Hepatic stellate cell (primary cell): ENCODE measurements around the gene WDR41.
"Not testable (repeated sequence)": the region's sequence is repeated elsewhere in the genome, so short reads cannot be mapped to it uniquely, and the experiment has no call there.

ENCODE experiments used
- DNase-seq: peaks from one replicate; pipeline ENCODE4 v3.0.0; 2011; ENCODE audit warnings: low spot score

Gene WDR41

GRCh38 chr5:77402796-77403195 is 89.3 kb downstream of the WDR41 start:
- no peak for DNase-seq

DNA sequence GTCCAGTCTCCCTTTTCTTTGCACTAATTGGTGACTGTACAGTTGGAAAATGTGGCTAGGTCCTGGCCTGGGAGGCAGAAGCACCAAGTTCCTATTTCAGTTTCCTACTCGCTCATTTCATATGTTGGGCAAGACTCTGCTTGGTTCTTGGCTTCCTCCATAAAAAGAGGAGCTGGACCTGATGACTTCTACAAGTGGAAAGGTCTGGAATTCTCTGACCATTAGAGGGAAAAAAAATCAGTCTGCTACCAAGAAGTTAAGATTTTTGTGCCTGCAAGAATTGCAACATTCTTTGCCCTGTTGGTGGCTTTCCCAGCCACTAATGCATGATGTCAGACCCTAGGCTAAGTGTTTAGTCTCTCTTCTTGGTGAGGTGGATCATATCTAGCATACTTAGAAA is 91.5 kb downstream of the WDR41 start:
- no peak for DNase-seq

GRCh38 chr5:77398896-77399295 is 93.2 kb downstream of the WDR41 start:
- no peak for DNase-seq

GRCh38 chr5:77398458-77398857 is 93.7 kb downstream of the WDR41 start:
- DNase-seq: no peak

DNA sequence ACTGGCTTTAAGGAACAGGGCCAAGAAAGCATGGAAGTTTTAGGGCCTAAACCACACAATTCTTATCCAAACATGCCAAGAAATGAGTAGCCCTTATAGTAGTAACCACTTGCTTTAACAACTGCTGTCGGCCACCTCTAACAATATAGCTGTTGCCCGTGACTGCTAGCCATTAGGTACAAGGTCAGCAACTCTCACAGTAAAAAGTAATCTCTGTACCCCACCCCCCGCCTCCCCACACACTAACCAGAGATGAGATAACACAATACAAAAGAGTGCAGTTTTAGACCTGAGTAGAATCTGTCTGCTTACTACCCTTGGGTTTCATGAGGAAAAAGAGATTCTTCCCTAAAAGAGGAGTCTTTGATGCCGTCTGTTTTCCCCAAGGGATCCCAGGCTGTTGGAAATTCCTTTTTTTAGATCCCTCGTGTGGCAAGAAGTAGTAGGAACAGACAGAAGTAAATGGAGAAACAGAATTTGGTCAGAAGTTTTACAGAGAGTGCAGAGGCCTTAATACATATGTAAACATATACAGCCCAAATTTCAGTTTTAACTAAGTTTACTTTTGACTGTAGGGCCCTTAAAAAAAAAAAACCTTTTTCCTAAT is 94.3 kb downstream of the WDR41 start:
- no peak for DNase-seq

DNA sequence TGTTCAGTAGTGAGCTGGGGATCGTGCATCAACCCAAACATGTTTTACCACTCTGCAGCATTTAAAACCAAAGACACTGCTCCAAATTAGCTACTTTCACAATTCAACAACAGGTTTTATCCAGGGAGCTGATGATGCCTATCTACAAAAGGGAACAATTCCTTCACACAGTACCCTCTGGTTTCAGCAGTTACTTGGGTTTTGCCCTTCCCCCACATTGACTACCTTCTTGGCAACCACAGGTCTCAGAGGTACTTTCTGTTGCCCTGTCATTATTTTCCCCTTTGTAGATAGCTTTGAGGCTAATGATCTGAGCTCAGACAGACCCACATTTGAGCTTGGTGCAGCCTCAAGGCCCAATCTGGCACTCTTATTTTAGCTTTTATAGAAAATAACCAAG is 96.1 kb downstream of the WDR41 start:
- DNase-seq: no peak

DNA sequence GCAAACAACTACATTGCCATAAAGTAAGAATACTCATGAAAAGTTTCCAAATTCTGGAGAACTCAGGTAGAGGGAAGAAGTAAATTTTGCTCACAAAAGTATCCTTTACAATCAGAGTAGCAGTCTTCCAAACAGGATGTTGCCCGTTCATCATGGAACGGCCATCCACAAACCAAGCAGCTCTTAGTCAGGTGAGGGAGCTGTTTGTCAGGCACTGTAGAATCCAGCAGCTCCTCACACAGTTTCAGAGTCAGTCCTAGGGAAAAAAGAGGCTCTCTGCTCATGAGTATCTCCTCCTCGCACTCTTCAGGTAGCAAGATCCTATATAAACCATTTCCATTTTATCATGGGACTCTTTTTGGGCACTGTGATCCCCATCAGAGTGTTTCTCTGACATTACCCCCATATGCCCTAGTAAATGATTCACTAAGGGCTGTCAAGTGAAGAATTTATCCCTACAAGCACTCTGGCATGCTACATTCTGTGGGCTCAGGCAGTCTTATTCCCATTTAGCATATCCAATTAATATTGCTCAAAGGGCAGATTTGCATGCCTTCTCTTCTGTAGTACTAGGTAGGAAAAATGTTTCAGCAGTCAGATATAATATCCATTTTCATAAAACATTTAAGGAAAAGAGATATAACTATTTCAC is 97.9 kb downstream of the WDR41 start:
- no peak for DNase-seq

GRCh38 chr5:77391240-77391765 is 100.8 kb downstream of the WDR41 start:
- DNase-seq: no peak

- no peak for DNase-seq
These were observed 101.3 kb downstream of the WDR41 start for GRCh38 chr5:77390795-77391194.

DNA sequence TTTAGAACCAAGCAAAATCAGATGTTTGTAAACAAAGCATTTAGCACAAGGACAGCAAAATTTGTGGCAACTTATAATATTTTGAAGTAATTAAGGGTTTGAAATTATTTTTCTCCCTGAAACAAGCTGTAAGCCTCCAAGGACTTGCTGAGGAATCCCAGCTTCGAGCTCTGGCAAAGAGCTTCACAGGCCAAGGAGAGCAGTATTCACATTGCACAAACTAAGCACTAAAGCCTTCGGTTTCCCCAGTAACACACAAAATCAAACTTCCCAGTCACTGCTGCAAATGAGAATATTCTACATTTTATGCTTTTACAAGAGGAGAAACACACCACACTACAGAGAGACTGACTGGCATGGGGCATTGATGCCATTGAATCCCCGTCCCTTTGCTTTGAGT is 101.9 kb downstream of the WDR41 start:
- DNase-seq: no peak

DNA sequence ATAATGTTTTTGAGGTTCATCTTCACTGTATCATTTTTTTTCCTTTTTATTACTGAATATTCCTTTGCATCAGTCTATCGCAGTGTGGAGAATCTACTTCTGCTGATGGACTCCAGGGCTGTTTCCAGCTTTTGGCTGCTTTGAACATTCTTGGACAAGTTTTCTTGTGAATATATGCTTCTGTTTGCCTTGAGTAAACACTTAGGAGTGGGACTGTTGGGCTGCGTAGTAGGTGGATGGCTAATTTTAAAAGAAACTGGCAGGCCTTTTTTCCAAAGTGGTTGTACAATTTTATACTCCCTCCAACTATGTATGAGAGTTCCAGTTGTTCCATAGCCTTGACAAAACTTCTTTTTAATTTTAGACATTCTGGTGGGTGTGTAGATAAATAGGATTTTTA is 102.4 kb downstream of the WDR41 start:
- no peak for DNase-seq

DNA sequence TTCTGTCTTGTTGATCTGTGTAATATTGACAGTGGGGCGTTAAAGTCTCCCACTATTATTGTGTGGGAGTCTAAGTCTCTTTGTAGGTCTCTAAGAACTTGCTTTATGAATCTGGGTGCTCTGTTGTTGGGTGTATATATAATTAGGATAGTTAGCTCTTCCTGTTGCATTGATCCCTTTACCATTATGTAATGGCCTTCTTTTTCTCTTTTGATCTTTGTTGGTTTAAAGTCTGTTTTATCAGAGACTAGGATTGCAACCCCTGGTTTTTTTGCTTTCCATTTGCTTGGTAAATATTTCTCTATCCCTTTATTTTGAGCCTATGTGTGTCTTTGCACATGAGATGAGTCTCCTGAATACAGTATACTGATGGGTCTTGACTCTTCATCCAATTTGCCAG is 105.8 kb downstream of the WDR41 start:
- DNase-seq: not testable (repeated sequence)

GRCh38 chr5:77383336-77383735 is 108.8 kb downstream of the WDR41 start:
- DNase-seq: not testable (repeated sequence)
